HG02798 (cell line): ENCODE results near the gene MED22.

ENCODE experiments used
- ATAC-seq: cut with Tn5 transposase; IDR thresholded peaks from one replicate; pipeline ENCODE4 v1.9.1; 2021; ENCODE audit warnings: mild to moderate bottlenecking; ENCODE audit not compliant: unreplicated experiment, poor library complexity

The MED22 gene

DNA sequence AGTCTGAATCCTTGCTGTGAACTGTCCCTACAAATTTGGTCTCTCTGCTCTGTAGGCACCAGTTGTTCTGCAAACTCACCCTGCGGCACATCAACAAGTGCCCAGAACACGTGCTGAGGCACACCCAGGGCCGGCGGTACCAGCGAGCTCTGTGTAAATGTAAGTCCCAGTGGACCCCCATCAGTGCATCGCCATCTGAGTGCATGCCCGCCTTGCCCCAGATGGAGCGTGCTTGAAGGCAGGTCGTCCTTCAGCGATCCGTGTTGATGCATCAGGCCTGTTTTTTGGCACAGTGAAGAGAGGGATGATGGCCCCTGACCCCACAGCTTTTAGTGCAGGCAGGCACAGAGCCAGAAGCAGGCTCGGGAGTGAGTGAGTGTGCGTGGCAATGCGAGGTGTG is 9.7 kb upstream of the MED22 start:
- no peak for ATAC-seq

DNA sequence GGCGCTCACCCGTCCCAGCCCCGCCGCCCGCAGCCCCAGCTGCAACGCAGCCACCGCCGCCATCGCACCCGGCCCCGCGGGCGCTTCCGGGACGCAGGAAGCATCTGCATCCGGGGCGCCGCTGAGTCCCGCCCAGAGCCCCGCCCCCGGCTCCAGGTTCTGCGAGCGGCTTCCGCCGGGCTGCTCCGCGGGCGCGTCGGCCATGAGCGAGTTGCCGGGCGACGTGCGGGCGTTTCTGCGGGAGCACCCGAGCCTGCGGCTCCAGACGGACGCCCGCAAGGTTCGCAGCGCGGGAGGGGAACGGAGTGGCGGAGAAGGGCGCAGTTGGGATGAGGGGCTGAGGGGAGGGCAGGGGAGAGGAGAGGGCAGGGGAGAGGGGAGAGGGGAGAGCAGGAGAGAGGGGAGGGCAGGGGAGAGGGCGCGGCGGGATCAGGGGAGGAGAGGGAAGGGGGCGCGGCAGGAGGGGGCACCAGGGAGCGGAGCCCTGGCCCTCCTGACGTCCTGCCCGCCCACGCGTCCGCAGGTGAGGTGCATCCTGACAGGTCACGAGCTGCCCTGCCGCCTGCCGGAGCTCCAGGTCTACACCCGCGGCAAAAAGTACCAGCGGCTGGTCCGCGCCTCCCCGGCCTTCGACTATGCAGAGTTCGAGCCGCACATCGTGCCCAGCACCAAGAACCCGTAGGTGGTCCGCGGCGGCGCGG is 8.6 kb upstream of the MED22 start, which contains the start of the genes SURF1 and SURF2:
SURF1 (minus strand) TSS at position 97 of the 701 bp plus-strand sequence; CDS start at position 63, 34 bp downstream.
SURF2 (plus strand) TSS at position 160 of the 701 bp plus-strand sequence; CDS start at position 203, 43 bp downstream.
- peak; percentile 72 for ATAC-seq

DNA sequence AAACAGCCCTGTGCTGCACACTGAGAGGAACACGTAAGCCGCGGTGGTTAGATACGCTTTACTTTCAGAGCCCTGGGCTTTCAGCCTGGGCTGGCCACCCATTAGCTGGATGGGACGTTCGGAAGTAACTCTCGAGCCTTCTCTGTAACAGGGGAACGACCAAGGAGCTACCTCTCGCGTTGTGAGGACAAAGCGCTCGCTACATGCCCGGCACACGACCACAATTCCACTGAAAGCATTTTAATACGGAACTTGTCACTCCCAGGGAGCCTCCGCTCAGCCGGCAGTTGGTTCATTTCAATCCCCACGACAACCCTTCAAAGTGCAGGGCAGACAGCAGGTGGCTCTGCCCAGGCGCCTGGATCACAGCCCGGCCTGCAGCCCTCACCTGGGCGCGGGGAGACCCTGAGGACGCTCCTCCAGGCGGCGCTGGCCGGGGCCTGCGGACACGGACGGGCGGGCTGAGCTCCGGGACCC is 8.0 kb upstream of the MED22 start:
- no peak for ATAC-seq

DNA sequence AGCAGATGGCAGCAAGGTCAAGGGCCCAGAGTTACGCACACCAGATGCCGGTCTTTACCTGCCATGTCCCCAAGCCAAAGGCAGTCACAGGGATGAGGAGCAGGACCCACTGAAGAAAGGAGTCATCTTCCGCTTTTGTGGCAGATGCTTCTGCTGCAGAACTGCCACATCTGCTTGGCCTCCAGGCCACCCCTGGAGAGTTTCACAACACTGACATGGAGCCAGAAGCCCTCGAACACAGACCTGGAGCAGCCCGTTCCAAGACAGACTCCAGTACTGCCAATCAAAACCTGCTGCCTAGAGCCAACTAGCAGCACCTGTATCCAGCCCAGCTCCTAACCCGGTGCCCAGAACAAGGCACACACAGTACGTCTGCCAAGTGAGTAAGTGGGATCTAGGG is 6.8 kb upstream of the MED22 start:
- no peak for ATAC-seq

DNA sequence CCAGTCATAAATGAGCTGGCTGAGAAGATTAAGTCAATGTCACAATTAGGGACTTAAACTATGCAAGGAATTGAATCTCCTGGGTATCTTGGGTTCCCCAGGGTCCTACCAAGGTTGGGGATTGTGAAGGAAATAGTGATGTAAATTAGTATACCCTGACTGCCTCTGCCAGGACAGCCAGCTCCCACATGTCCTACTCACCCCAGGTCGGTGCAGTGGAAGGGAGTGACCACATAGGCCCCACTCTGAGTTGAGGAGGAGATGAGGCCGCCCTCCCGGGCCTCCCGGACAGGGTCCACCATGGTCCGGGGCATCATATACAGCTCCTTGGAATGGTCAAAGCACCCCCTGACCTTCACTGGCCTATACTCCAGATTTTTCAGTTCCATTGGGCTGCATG is 5.6 kb upstream of the MED22 start:
- ATAC-seq = no peak

GRCh38 chr9:133352635-133353340 is 4.9 kb upstream of the MED22 start:
- ATAC-seq = no peak

DNA sequence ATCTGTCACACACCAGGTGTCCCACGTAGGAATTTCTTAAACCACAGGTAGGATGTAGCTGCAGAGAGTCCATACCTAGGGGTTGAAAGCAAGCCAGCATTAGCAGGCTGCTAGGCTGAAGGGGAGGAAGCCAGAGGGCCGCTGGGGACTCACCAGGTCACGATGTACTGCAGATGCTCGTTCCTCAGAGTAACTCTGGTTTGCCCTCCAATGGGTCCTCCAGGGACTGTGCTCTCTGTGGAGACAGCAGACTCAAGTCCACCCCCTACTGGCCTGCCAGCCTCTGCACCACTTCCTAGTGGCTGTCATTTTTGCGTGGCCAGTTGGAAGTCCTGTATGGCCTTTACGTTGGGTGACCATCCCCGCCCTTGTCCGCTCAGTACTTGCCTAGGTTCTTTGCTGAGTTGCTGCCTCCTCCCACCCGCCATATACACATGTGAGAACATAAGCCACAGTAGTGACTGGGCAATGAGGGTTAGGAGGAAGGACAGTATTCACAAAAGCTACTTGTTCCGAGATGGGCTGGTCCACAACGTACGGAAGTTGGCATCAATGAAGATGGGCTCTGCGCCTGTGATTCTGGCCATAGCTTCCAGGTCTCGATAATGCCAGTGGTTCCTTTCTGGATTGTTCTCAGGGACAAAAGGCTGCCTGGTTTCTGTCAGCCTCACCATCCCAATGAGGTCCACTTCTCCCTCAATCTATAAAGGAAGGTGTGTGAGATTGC is 4.1 kb upstream of the MED22 start:
- ATAC-seq = no peak

GRCh38 chr9:133351526-133351907 is 3.6 kb upstream of the MED22 start:
- ATAC-seq = no peak

- ATAC-seq = no peak
Measured at GRCh38 chr9:133349965-133350616, 2.2 kb upstream of the MED22 start.

- no peak for ATAC-seq
Measured at GRCh38 chr9:133348718-133349573, 1.0 kb upstream of the MED22 start.

DNA sequence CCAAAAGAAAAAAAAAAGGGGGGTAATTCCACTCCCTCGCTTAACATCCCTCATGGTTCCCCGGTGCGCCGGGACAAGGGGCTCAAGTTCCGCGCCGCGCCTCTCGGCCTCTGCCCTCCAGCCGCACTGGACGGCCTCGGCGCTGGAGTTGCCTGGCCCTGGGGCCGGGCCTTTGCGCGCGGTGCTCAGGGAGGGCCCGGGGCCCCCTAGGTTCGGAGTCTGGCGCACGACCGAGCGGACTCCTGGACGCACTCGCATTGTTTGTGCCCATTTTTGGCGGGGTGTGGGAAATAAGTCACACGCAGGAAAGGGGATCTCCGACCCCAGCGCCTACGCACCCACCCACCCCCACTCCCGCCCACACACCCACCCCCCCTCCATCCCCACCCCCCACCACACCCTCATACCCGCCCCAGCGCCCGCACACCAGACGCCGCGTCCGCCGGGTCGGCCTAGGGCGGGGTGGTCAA is 381 bp downstream of the MED22 start:
- ATAC-seq = peak; percentile 20

- no peak for ATAC-seq
Measured at GRCh38 chr9:133346021-133346785, 1.7 kb downstream of the MED22 start.

GRCh38 chr9:133345596-133345995 is 2.3 kb downstream of the MED22 start:
- no peak for ATAC-seq

- ATAC-seq = no peak
Measured at GRCh38 chr9:133344979-133345378, 3.0 kb downstream of the MED22 start.

- no peak for ATAC-seq
Measured at GRCh38 chr9:133344071-133344470, 3.9 kb downstream of the MED22 start.

DNA sequence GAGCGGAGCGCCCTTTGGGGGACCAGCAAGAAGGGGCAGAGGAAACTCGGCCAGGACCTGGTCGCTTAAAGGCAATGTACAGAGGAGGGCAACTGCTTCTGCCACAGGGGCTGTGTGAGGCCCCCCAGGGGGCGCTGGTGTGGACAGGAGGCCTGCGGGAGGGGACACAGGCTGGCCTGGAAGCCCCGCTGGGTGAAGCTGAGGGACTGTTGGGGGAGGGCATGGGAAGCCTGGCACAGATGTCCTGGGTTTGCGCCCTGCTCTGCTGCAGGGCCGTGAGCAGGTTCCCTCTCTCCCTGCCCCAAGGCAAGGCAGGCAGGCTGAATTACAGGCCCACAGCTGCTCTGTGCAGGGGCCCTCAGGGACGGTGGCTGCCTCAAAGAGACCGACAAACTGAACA is 5.4 kb downstream of the MED22 start:
- no peak for ATAC-seq

DNA sequence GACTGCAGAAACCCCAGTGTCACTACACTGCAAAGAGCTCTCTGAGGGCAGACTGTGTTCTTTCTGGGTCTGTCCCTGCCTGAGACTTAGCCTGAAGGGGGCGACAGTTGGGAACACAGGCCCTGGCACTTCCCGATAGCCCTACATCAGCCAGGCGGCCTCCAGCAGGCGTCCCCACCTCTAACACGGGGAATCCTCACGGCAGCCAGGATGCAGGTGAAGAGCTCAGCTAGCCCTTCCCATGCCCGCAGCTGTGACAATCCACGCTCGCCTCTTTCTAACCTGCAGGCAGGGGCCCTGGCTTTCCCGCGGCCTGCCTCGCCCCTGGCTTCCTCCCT is 5.9 kb downstream of the MED22 start:
- no peak for ATAC-seq

- ATAC-seq = no peak
Measured at GRCh38 chr9:133341369-133342068, 6.4 kb downstream of the MED22 start.
